Putamen (tissue), 1 donor: ENCODE data around the gene KIF13A.
"Not testable (repeated sequence)": the region's sequence is repeated elsewhere in the genome, so short reads cannot be mapped to it uniquely, and the experiment has no call there.

ENCODE experiments used
- DNase-seq: peaks from one replicate; pipeline ENCODE4 v3.0.0-alpha.2; 2016; ENCODE audit warnings: low spot score

The KIF13A gene

GRCh38 chr6:17968876-17969275, 18.6 kb downstream of the KIF13A start:
- DNase-seq = no peak

- DNase-seq = no peak
These were observed 19.5 kb downstream of the KIF13A start for GRCh38 chr6:17967668-17968518.

DNA sequence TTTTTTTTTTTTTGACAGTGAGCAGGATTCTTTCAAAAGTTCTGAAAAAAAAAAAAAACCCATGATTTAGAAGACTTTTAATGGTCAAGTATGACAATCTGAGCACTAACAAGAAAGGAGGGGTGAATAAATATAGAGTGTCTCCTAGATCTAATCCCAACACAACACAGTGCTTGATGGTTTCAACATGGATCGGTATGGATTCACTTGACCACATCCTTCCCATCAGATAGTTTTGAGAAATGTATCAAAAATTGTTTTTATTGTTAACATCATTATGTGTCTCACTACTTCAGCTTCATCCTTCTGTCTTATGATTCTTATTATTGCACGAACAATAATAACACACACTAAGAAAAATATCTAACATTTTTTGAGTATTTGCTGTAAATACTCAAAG, 21.0 kb downstream of the KIF13A start:
- DNase-seq = no peak

DNA sequence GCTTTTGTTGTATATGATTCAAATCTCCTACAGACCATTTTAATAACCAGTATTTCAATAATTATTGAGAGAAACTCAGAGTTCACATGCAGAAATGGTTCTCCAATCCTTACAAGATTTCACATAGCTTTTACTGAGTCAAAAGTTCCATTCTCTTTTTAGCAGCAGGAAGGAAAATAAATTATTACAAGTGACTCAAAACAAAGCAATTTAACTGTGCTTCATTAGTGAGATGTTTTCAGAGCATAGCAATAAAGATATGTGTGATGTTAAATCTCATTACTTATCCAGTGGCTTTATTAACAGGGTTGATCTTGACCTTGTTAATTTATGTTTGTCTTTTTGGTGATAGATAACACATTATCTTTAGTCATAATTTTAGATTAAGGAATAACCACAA, 22.0 kb downstream of the KIF13A start:
- no peak for DNase-seq

DNA sequence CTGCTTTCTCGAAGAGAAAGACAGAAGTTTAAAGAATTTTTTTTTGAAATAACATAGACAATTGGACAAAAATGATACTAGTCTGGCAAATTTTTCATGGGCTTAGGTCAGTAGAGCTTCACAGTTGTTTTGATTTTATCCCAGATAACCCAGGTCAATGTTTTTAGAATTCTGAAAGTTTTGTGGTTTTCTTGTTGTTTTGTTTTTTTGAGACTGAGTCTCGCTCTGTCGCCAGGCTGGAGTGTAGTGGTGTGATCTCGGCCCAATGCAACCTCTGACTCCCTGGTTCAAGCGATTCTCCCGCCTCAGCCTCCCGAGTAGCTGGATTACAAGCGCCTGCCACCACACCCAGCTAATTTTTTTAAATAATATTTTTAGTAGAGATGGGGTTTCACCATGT, 22.8 kb downstream of the KIF13A start:
- no peak for DNase-seq

DNA sequence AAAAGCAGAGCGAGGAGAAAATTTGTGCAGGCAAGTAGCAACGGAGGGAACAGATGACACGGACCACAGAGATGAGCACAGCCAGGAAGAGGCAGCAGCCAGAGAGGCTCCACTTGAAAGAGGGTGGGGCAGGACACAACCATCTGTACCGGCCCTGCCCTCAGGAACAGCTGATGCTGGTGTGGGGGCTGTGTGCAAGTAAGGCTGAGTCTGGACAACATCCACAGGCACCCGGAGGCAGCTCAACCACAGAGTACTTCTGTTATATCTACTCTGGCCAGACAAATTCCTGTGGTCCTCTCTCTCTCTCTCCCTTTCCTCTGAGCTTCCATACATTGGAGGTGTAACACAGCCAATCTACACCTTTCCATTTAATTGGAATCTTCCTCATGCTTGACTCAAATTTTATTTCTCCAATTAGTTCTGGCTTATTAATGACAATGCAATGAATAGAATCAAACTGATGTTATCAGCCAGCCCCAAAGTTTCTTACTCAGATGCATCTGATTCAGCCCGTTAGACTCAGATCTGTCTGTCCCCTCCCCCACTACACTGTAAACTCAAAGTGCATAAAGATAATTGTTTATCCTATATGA, 24.9 kb downstream of the KIF13A start:
- DNase-seq = no peak

GRCh38 chr6:17959302-17959701, 28.1 kb downstream of the KIF13A start:
- no peak for DNase-seq

GRCh38 chr6:17957904-17958620, 29.4 kb downstream of the KIF13A start:
- no peak for DNase-seq

GRCh38 chr6:17957498-17957897, 29.9 kb downstream of the KIF13A start:
- DNase-seq = peak; percentile 16

- no peak for DNase-seq
These were observed 30.3 kb downstream of the KIF13A start for GRCh38 chr6:17957086-17957485.

DNA sequence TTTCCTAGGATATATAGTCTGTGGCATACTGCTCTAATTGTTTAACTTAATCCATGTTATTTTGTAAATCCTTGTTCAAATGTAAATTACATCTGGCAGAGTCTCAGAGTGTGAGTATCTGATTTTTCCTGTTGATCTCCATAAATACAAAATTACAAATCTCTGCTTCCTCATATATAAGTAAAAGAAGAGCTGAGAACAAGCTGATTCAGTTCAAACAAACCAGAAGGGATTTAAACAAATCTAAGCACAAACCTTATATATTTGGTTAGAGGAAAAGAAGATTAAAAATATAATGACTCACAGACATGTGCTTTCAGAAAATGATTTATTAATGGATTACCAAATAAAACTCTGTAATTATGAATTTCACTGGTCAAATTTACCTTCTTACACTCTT, 37.3 kb downstream of the KIF13A start:
- no peak for DNase-seq

DNA sequence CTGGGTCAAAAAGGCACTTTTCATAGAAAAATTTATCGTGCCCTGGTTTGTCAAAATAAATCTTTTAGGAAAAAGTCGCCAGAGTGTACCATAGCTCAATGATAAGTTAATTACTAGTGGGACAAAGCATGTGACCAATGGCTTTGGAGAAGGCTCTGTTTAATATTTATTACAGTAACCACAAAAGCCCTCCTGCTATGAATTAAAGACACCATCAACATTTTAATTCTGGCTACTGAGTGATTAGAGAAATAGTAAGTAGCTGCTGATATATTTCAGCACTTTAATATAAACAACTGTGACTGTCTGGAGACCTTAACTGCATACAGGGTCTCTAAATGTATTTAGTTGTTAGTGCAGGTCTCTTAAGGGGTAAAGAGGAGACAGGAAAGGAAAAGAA, 38.3 kb downstream of the KIF13A start:
- no peak for DNase-seq

DNA sequence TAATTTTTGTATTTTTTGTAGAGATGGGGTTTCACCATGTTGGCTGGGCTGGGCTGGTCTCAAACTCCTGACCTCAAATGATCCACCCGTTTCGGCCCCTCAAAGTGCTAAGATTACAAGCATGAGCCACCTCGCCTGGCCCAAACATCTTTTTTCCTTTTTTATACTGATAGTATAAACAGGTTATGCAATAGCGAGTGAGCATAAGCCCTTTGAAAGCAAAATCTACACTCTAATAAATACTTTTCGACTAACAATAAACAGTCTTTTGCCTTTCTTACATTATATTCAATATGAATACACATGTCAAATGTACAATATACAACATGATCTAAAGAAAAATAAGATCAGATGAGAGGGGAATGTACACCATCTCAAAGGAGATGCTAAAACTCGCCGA, 38.7 kb downstream of the KIF13A start:
- no peak for DNase-seq

DNA sequence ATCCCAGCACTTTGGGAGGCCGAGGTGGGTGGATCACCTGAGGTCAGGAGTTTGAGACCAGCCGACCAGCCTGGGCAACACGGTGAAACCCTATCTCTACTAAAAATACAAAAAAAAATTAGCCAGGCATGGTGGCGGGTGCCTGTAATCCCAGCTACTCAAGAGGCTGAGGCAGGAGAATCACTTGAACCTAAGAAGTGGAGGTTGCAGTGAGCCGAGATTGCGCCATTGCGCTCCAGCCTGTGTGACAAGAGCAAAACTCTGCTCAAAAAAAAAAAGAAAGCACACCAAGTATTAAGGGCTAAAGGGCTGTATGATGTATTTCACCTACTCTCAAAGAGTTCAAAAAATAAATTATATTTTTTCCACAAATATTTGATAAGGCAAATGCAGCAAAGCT, 39.9 kb downstream of the KIF13A start:
- DNase-seq = not testable (repeated sequence)

DNA sequence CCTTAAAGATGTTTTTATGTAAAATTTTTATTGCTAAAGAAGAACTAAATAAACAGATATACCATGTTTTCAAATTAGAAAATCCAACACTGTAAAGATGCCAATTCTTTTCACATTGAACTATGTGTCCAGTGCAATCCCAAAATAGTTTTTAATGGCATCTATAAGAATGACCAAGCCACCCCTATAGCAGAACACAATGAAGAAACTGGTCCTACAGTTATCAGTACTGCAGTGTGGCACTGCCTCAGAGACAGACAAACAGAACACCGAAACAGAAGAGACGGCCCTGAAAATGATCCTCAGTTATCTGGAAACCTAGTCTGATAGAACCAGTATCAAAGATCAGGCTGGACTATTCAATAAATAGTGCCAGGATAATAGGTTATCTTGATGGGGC, 41.9 kb downstream of the KIF13A start:
- DNase-seq = no peak

- no peak for DNase-seq
These were observed 42.3 kb downstream of the KIF13A start for GRCh38 chr6:17945111-17945510.

GRCh38 chr6:17941318-17941717, 46.1 kb downstream of the KIF13A start:
- no peak for DNase-seq

- no peak for DNase-seq
These were observed 47.2 kb downstream of the KIF13A start for GRCh38 chr6:17940151-17940792.

- DNase-seq = no peak
These were observed 48.5 kb downstream of the KIF13A start for GRCh38 chr6:17938901-17939300.

DNA sequence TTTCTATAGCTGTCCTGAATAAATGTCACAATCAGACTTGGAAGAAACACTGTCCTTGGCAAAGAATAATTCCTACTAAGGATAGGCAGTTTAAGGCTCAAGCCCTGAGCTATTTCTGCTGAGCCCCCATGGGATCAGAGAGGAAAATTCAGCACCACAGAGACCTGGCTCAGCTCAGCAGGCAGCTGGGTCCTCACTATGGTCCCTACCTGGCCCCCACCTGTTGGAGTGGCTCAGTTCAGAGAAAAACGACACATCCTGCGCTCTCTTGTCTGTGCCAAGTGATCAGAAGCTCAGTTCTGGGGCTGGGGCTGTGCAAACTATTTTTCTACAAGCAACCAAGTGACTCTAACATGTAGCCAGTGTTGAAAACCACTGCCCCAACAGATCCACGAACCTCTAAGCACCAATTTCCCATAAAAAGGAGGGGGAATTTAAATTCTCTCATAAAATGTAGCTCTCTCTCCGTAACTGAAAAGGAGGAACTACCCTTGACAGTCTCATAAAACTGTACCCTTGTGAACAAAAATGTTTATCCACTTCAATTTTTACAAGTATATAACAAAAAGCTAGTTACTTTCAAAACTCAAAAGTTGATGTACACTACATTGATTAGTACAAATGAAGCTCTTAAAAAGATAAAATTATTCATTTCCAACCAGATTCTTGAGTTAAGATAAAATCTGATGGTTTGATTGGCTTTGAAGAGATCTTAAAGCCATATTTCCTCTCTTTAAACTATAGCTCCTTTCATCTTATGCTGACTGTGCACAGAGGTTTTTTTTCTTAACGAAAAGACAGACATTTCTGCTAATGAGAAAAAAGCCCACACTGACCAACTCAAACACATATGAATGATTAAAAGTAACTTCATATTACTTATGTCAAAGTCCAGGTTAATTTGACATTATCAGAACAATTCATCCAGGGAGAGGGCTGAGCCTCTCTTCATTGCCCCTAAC, 52.0 kb downstream of the KIF13A start:
- no peak for DNase-seq

DNA sequence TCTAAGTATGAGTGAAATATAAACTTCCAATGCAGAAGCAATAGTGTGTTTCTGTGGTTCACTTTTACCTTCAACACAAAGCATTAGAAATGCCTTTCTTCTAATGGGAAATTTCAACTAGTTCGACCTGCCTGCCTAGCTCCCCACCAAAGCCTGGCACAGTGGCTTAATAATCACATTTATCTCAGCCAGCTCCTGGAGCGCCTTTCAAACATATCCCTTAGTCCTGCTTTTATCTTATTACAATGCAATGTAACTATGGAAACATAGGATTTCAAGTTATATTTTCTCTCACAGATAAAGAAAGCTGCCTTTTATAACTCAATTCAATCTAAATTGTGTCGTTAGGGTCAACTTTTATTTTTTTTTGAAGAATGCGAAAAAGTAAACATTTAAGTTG, 53.7 kb downstream of the KIF13A start:
- DNase-seq = no peak
